ENCODE data around the gene THSD7B.

THSD7B gene

DNA sequence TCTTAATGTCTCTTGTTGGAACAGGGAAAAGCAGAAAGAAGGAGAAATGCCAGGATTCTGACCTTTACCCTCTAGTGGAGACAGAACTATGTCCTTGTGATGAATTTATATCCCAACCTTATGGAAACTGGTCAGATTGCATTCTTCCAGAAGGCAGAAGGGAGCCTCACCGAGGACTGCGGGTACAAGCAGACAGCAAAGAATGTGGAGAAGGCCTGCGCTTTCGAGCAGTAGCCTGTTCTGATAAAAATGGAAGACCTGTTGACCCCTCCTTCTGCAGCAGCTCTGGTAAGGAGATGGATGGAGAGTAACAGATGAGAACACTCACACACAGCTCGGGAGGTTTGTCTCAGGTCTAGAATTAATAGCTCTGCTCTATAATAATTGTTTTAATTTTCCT lies 646.2 kb downstream of the THSD7B start:
- no peaks in the 10 kb centered on the region for H3K9me3 ChIP-seq (ENCODE audit: control insufficient read depth in 1 of 2, low read length in 2 of 2)
- H3K27ac ChIP-seq (ENCODE audit: low read length) = no peak overlapping the region
- no peaks in the 10 kb centered on the region for H3K36me3 ChIP-seq (ENCODE audit: control insufficient read depth in 1 of 2, insufficient read depth in 2 of 2, low read length in 2 of 2)
- no peaks in the 10 kb centered on the region for H3K27me3 ChIP-seq (ENCODE audit: low read depth, low read length)
- H3K4me1 ChIP-seq (ENCODE audit: control insufficient read depth in 1 of 2, insufficient read depth in 2 of 2, low read length in 2 of 2) = no peaks in the 10 kb centered on the region
- no peak overlapping the region for H3K4me3 ChIP-seq (ENCODE audit: low read depth in 1 of 2, low read length in 2 of 2)

DNA sequence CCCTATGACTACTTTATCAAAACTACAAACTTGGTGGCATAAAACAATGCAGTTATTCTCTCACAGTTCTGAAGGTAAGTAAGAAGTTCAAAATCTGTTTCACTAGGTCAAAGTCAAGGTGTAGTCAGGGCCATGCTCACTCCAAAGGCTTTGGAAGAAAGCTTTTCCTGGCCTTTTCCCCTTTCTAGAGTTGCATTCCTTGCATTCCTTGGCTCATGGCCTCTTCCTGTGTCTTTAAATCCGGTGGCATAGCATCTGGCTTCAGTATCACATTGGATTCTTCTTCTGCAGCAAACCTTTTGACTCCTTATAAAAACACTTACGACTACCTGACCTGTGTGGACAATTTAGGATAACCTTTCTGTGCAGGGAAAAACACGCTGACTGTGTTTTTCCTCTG lies 655.4 kb downstream of the THSD7B start:
- no peaks in the 10 kb centered on the region for H3K27me3 ChIP-seq (ENCODE audit: low read depth, low read length)
- no peak overlapping the region for H3K4me3 ChIP-seq (ENCODE audit: low read depth in 1 of 2, low read length in 2 of 2)
- H3K9me3 ChIP-seq (ENCODE audit: control insufficient read depth in 1 of 2, low read length in 2 of 2) = peaks cover 0 to 2% of the 10 kb centered on the region in 2 donors
- no peaks in the 10 kb centered on the region for H3K36me3 ChIP-seq (ENCODE audit: control insufficient read depth in 1 of 2, insufficient read depth in 2 of 2, low read length in 2 of 2)
- no peak overlapping the region for H3K27ac ChIP-seq (ENCODE audit: low read length)
- no peaks in the 10 kb centered on the region for H3K4me1 ChIP-seq (ENCODE audit: control insufficient read depth in 1 of 2, insufficient read depth in 2 of 2, low read length in 2 of 2)

DNA sequence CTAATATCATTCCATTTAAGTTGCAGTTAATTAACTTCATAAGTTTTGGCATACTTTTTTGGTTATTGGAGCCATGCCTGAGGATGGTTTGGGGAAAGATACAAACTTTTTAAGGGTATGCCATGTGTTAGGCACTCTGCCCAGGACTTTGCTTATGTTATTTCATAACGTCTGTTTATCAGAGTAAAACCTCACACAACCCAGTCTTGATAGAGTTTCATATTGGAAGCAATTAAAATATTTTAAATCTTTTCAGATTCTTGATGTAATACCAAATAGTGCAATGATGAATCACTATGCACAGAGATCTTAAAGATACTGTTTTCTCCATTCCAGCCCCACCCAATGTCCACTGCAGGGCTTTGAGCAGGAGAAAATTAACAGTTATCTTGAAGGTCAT lies 669.8 kb downstream of the THSD7B start:
- Histone ChIP-seq H3K4me1 (ENCODE audit: control insufficient read depth in 1 of 2, insufficient read depth in 2 of 2, low read length in 2 of 2) (no peaks in the 10 kb centered on the region), H3K27ac (ENCODE audit: low read length) (no peak overlapping the region), H3K9me3 (ENCODE audit: control insufficient read depth in 1 of 2, low read length in 2 of 2) (no peaks in the 10 kb centered on the region), H3K27me3 (ENCODE audit: low read depth, low read length) (no peaks in the 10 kb centered on the region), H3K36me3 (ENCODE audit: control insufficient read depth in 1 of 2, insufficient read depth in 2 of 2, low read length in 2 of 2) (no peaks in the 10 kb centered on the region), H3K4me3 (ENCODE audit: low read depth in 1 of 2, low read length in 2 of 2) (no peak overlapping the region)

DNA sequence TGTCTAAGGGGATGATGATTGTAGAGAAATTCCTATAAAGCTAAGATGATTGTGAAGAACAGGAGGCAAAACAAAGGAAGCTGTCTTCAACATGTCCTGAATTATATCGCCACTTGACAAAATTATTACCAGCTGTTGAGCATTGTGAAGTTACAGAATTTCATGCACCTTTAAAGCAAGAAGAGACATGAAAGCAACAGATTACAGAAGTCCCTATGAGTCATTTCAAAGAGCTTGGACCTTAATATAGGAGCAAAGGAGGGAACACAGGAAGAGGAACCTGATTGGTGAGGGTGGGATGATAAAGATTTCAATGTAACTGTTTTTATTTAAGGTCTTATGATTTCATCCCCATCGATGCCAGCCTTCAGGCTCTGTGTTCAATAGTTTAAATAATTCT lies 672.0 kb downstream of the THSD7B start:
- Histone ChIP-seq H3K9me3 (ENCODE audit: control insufficient read depth in 1 of 2, low read length in 2 of 2) (no peaks in the 10 kb centered on the region), H3K4me1 (ENCODE audit: control insufficient read depth in 1 of 2, insufficient read depth in 2 of 2, low read length in 2 of 2) (no peaks in the 10 kb centered on the region), H3K4me3 (ENCODE audit: low read depth in 1 of 2, low read length in 2 of 2) (no peak overlapping the region), H3K27me3 (ENCODE audit: low read depth, low read length) (no peaks in the 10 kb centered on the region), H3K36me3 (ENCODE audit: control insufficient read depth in 1 of 2, insufficient read depth in 2 of 2, low read length in 2 of 2) (no peaks in the 10 kb centered on the region), H3K27ac (ENCODE audit: low read length) (no peak overlapping the region)

DNA sequence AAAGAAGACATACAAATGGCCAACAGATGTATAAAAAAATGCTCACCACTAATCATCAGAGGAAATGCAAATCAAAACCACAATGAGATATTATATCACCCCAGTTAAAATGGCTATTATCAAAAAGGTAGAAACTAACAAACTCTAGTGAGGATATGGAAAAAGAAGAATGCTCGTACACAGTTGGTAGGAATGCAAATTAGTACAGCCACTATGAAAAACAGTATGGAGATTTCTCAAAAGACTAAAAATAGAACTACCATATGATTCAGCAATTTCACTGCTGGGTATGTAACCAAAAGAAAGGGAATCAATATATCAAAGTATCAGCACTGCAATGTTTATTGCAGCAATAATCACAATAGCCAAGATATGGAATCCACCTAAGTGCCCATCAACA lies 679.6 kb downstream of the THSD7B start:
- Histone ChIP-seq H3K27me3 (ENCODE audit: low read depth, low read length) (no peaks in the 10 kb centered on the region), H3K27ac (ENCODE audit: low read length) (no peak overlapping the region), H3K9me3 (ENCODE audit: control insufficient read depth in 1 of 2, low read length in 2 of 2) (no peaks in the 10 kb centered on the region), H3K36me3 (ENCODE audit: control insufficient read depth in 1 of 2, insufficient read depth in 2 of 2, low read length in 2 of 2) (no peaks in the 10 kb centered on the region), H3K4me1 (ENCODE audit: control insufficient read depth in 1 of 2, insufficient read depth in 2 of 2, low read length in 2 of 2) (no peaks in the 10 kb centered on the region), H3K4me3 (ENCODE audit: low read depth in 1 of 2, low read length in 2 of 2) (no peak overlapping the region)

DNA sequence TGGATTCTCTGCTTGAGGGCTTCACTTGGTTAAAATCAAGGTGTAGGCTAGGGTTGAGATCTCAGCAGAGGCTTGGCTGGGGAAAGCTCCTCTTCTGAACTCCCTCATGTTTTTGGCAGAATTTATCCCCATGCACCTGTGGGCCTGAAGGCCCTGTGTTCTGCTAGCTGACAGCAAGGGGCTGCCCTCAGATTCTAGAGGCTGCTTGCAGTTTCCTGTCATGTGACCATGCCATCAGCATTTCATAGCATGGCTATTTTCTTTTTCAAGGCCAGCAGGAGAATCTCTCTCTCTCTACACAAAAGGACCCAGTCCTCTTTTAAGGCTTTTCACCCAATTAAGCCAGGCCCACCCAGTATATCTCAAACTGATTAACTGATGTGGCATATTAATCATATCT lies 684.1 kb downstream of the THSD7B start:
- Histone ChIP-seq H3K4me3 (ENCODE audit: low read depth in 1 of 2, low read length in 2 of 2) (no peak overlapping the region), H3K27ac (ENCODE audit: low read length) (no peak overlapping the region), H3K36me3 (ENCODE audit: control insufficient read depth in 1 of 2, insufficient read depth in 2 of 2, low read length in 2 of 2) (no peaks in the 10 kb centered on the region), H3K4me1 (ENCODE audit: control insufficient read depth in 1 of 2, insufficient read depth in 2 of 2, low read length in 2 of 2) (no peaks in the 10 kb centered on the region), H3K9me3 (ENCODE audit: control insufficient read depth in 1 of 2, low read length in 2 of 2) (no peaks in the 10 kb centered on the region), H3K27me3 (ENCODE audit: low read depth, low read length) (no peaks in the 10 kb centered on the region)

DNA sequence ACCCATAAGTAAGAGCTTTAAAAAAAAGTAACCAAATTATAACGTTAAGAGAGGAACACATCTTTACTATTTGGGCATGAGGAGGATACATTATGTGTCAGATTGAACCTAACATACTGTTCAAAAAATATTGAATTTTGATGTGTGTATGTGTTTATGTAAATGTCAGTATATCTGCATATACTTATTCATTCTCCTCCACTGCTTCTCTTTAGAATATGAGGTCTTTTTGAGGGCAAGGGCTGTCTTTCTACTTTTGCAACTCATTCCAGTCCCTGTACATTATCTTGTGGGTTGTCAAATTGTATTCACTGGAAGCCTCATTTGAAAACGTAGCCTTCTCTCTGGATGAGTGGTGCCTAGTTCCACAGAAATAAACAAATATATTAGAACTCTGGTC lies 689.5 kb downstream of the THSD7B start:
- no peak overlapping the region for H3K27ac ChIP-seq (ENCODE audit: low read length)
- H3K4me1 ChIP-seq (ENCODE audit: control insufficient read depth in 1 of 2, insufficient read depth in 2 of 2, low read length in 2 of 2) = no peaks in the 10 kb centered on the region
- H3K36me3 ChIP-seq (ENCODE audit: control insufficient read depth in 1 of 2, insufficient read depth in 2 of 2, low read length in 2 of 2) = no peaks in the 10 kb centered on the region
- no peak overlapping the region for H3K4me3 ChIP-seq (ENCODE audit: low read depth in 1 of 2, low read length in 2 of 2)
- no peaks in the 10 kb centered on the region for H3K9me3 ChIP-seq (ENCODE audit: control insufficient read depth in 1 of 2, low read length in 2 of 2)
- no peaks in the 10 kb centered on the region for H3K27me3 ChIP-seq (ENCODE audit: low read depth, low read length)

DNA sequence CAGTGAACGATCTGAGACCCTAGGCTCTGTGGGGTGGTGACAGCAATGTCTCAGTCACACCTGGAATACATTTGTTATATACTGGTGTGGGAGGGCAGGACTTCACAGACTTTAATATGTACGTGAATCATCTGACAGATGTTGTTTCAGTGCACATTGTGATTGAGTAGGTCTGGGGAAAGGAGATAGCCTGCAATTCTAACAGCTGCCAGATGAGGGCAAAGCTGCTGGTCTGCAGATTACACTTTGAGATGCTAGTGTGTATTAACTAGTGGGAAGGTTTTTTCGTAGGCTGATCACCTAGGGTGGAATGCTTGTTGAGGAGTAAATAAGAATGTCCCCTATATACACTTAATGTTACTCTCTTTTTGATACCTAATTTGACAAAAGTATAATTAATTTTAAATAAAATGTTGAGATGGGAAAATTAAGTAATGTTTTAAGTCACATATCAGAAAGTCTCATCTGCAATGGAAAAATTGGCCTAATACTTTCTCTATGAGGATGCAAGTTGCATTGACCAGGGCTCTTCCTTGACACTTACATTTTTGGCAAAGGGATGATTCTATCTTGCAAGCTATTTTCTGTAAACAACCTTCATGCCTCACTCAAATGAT lies 702.0 kb downstream of the THSD7B start:
- Histone ChIP-seq H3K4me3 (ENCODE audit: low read depth in 1 of 2, low read length in 2 of 2) (no peak overlapping the region), H3K9me3 (ENCODE audit: control insufficient read depth in 1 of 2, low read length in 2 of 2) (no peaks in the 10 kb centered on the region), H3K4me1 (ENCODE audit: control insufficient read depth in 1 of 2, insufficient read depth in 2 of 2, low read length in 2 of 2) (no peaks in the 10 kb centered on the region), H3K36me3 (ENCODE audit: control insufficient read depth in 1 of 2, insufficient read depth in 2 of 2, low read length in 2 of 2) (no peaks in the 10 kb centered on the region), H3K27ac (ENCODE audit: low read length) (no peak overlapping the region), H3K27me3 (ENCODE audit: low read depth, low read length) (no peaks in the 10 kb centered on the region)

DNA sequence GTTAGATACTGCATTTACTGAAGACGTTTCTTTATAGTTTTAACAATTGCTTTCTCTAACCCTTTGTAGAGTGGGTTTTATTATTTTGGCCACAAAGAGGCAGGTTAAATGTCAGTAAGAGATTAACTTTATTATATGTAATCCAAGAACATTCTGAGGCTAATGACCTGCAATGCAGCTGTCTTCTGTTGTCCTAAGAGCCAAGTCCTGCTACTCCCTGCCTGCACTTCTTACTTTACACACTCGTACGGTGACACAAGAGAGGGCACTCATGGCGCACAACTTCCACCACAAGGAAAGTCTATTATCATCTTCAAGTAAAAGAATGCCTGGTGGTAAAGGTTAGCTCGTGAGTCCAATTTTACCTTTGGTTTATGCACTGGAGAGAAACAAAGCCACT lies 727.9 kb downstream of the THSD7B start:
- Histone ChIP-seq H3K4me1 (ENCODE audit: control insufficient read depth in 1 of 2, insufficient read depth in 2 of 2, low read length in 2 of 2) (no peaks in the 10 kb centered on the region), H3K36me3 (ENCODE audit: control insufficient read depth in 1 of 2, insufficient read depth in 2 of 2, low read length in 2 of 2) (no peaks in the 10 kb centered on the region)

DNA sequence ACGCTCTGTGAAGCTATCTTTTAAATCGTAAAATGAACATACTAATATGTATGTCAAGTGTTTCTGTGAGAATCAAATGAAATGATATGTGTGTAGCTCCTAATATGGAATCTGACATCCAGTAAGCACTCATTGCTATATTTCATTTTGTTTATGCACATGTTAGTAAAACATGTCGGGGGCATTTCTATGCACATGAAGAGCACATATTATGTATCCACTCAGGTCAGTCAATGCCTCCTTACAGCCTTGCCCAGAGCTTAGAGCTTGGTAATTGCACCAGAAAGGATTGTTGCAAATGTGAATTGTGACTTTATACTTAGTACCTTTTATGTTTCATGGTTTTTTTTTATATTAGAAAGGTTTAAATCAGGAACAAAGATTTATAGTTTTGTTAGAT lies 735.3 kb downstream of the THSD7B start:
- Histone ChIP-seq H3K27me3 (ENCODE audit: low read depth, low read length) (no peaks in the 10 kb centered on the region), H3K36me3 (ENCODE audit: control insufficient read depth in 1 of 2, insufficient read depth in 2 of 2, low read length in 2 of 2) (no peaks in the 10 kb centered on the region), H3K4me1 (ENCODE audit: control insufficient read depth in 1 of 2, insufficient read depth in 2 of 2, low read length in 2 of 2) (no peaks in the 10 kb centered on the region), H3K9me3 (ENCODE audit: control insufficient read depth in 1 of 2, low read length in 2 of 2) (no peaks in the 10 kb centered on the region), H3K27ac (ENCODE audit: low read length) (no peak overlapping the region), H3K4me3 (ENCODE audit: low read depth in 1 of 2, low read length in 2 of 2) (no peak overlapping the region)

More for the DNA sequence above, 727.9 kb downstream of the THSD7B start:
- Histone ChIP-seq H3K27ac (ENCODE audit: low read length) (no peak overlapping the region), H3K9me3 (ENCODE audit: control insufficient read depth in 1 of 2, low read length in 2 of 2) (no peaks in the 10 kb centered on the region), H3K4me3 (ENCODE audit: low read depth in 1 of 2, low read length in 2 of 2) (no peak overlapping the region), H3K27me3 (ENCODE audit: low read depth, low read length) (no peaks in the 10 kb centered on the region)

DNA sequence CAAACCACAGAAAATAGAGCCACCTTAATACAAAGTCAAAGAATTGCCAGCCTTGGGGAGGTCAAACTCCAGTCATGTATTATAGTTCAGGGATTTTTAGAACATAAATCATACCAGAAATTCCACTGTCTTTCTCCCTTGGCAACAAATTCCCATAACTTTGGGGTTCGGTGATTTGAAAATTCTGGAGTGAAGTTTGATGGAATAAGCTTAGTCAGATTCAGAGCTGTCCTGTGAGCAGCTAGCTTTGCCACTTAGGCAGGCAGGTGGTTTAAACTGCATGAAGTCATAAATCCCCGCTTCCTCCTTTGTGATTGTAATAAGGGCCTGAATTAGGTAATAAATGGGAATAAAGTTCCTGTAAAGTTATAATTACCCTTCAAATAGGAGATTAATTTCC lies 741.9 kb downstream of the THSD7B start:
- H3K9me3 ChIP-seq (ENCODE audit: control insufficient read depth in 1 of 2, low read length in 2 of 2) = no peaks in the 10 kb centered on the region
- no peaks in the 10 kb centered on the region for H3K27me3 ChIP-seq (ENCODE audit: low read depth, low read length)
- H3K4me1 ChIP-seq (ENCODE audit: control insufficient read depth in 1 of 2, insufficient read depth in 2 of 2, low read length in 2 of 2) = no peaks in the 10 kb centered on the region
- H3K27ac ChIP-seq (ENCODE audit: low read length) = no peak overlapping the region
- no peaks in the 10 kb centered on the region for H3K36me3 ChIP-seq (ENCODE audit: control insufficient read depth in 1 of 2, insufficient read depth in 2 of 2, low read length in 2 of 2)
- no peak overlapping the region for H3K4me3 ChIP-seq (ENCODE audit: low read depth in 1 of 2, low read length in 2 of 2)

DNA sequence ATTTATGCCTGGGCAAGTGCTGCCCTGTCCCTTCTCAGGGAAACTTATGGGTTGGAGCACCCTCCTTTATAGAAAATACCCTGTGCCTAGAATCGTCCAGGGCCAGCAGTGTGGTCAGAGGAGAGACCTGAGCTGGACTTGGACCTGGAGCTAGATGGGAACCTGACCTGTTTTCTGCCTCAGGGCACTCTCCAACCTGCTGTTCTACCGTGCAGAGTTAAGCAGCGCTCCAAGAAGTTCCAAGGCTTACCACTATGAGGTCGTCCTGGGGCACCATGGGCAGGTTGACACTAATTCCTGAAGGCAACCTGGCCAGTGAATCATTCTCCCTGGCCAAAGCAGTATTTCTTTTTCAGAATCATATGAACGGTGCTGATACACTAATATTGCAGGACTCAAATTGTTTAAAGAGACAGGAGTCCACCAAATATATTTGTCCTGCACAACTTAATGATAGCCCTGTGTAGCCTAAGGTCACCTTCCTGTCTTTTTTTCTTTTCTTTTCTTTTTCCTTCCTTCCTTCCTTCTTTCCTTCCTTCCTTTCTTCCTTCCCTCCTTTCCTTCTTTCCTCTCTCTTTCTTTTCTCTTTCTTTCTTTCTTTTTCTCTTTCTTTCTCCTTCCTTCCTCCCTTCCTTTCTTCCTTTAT lies 743.5 kb downstream of the THSD7B start:
- Histone ChIP-seq H3K9me3 (ENCODE audit: control insufficient read depth in 1 of 2, low read length in 2 of 2) (no peaks in the 10 kb centered on the region), H3K27ac (ENCODE audit: low read length) (no peak overlapping the region), H3K27me3 (ENCODE audit: low read depth, low read length) (no peaks in the 10 kb centered on the region), H3K4me1 (ENCODE audit: control insufficient read depth in 1 of 2, insufficient read depth in 2 of 2, low read length in 2 of 2) (no peaks in the 10 kb centered on the region), H3K36me3 (ENCODE audit: control insufficient read depth in 1 of 2, insufficient read depth in 2 of 2, low read length in 2 of 2) (no peaks in the 10 kb centered on the region), H3K4me3 (ENCODE audit: low read depth in 1 of 2, low read length in 2 of 2) (no peak overlapping the region)

Data from muscle layer of duodenum (tissue), 2 donors.